Adrenal gland (tissue), 12 donors: ENCODE measurements around the gene EFR3B. TPM values are rescaled to one million over a fixed set of nuclear protein-coding genes. Genes with fewer than 3 reads are reported as not detected.
"Not testable (repeated sequence)": the region's sequence is repeated elsewhere in the genome, so short reads cannot be mapped to it uniquely, and the experiment has no call there.

Source experiments
- DNase-seq, 7 donors: peaks; one replicate each; pipeline ENCODE4 v3.0.0-alpha.2; 2019 to 2020
- H3K27ac ChIP-seq, 5 donors: fragments of 200-600 bp; sonication (generic) in 4 of 5; 1 replicate in 3 of 5; 2 replicates in 2 of 5; pipeline versions ENCODE4 v1.5.1 to v1.8.0; 2016 to 2020; ENCODE audit warnings: mild to moderate bottlenecking in 1 of 5
- H3K27me3 ChIP-seq: fragments of 200-600 bp; 2 replicates; pipeline ENCODE4 v1.8.0; 2021
- H3K36me3 ChIP-seq, 2 donors: fragments of 200-600 bp; replicated peaks in 1 of 2; 1 replicate in 1 of 2; 2 replicates in 1 of 2; pipeline versions ENCODE4 v1.5.1 to v1.8.0; 2018 to 2022
- H3K4me1 ChIP-seq, 2 donors: fragments of 200-600 bp; replicated peaks in 1 of 2; 1 replicate in 1 of 2; 2 replicates in 1 of 2; pipeline versions ENCODE4 v1.5.1 to v1.8.0; 2018 to 2021
- H3K4me3 ChIP-seq, 4 donors: fragments of 200-600 bp; sonication (generic) in 3 of 4; one replicate each; pipeline ENCODE4 v1.5.1; 2016 to 2018
- H3K9me3 ChIP-seq, 3 donors: fragments of 200-600 bp; sonication (generic) in 1 of 3; replicated peaks in 1 of 3; 1 replicate in 2 of 3; 2 replicates in 1 of 3; pipeline versions ENCODE4 v1.5.1 to v1.8.0; 2016 to 2021
- CTCF ChIP-seq, 6 experiments: fragments of 450-650 bp in 4 of 6; fragments of 200-600 bp in 2 of 6; sonication (generic) in 1 of 6; IDR thresholded peaks; 1 replicate in 5 of 6; 2 replicates in 1 of 6; pipeline versions ENCODE4 v1.5.1 to v1.8.0; 2016 to 2021; ENCODE audit warnings: antibody characterized with exemption in 6 of 6, mild to moderate bottlenecking in 2 of 6, moderate library complexity in 1 of 6
- POLR2A ChIP-seq, 2 donors: fragments of 450-650 bp; IDR thresholded peaks; one replicate each; pipeline ENCODE4 v1.6.1; 2017; ENCODE audit warnings: antibody characterized with exemption in 2 of 2, mild to moderate bottlenecking in 2 of 2, moderate library complexity in 1 of 2
- WGBS, 4 donors: extraction: QIAGEN DNeasy Blood & Tissue Kit in 2 of 4; methylation state at CpG; one replicate each; pipeline versions ENCODE4 v1.1.5 to v1.1.7; 2013 to 2017; 5-methylcytosine and 5-hydroxymethylcytosine counted together
- intact Hi-C, 2 donors: fragments of 100-400 bp; cut with DNase I; formaldehyde crosslinking; loops; one replicate each; pipeline versions ENCODE4 v1.14.1 to v1.15.0; 2022 to 2023
- polyA plus RNA-seq, 3 donors: library from polyadenylated mRNA; stranded (reverse); fragments of 200-250 nt in 2 of 3; fragments of 350-450 nt in 1 of 3; fragmentation: Illumina TruSeq in 1 of 3; extraction: RNeasy Lipid Tissue Mini Kit (QIAGEN cat#74804) in 1 of 3; gene quantifications; one replicate each; pipeline ENCODE4 v1.2.3, GENCODE V29; 2013 to 2014
- total RNA-seq, 9 donors: library from RNA; depleted of rRNA in 4 of 9; stranded (reverse); fragments of >200 nt in 4 of 9; fragments of 120-200 nt in 1 of 9; fragmentation: NEBNext Ultra II Directional in 1 of 9; extraction: Animal tissue kit (Norgen Biotek cat#: 25700) in 1 of 9; gene quantifications; one replicate each; pipeline versions ENCODE4 v1.1.0 to v1.2.4, GENCODE V29; 2013 to 2023
- donor health status: healthy with polysubstance abuse.
- donor health status: Bipolar disorder and iron deficiency.
- donor health status: DM: yes; HTN: yes; CAD: no.
- donor health status: DM: no; HTN: no; CAD: no.
- donor health status: DM: no; HTN: no; CAD: no.
- donor health status: DM: yes; HTN: yes; CAD: no.

EFR3B gene
- total and polyA plus RNA-seq, 12 donors, result 0.84 to 18.5 (median 2.4) TPM

GRCh38 chr2:25149646-25150045 lies 107.8 kb downstream of the EFR3B start:
- Histone ChIP-seq H3K9me3 (no peaks in the 10 kb centered on the region), H3K27me3 (no peaks in the 10 kb centered on the region), H3K36me3 (no peaks in the 10 kb centered on the region), H3K27ac (no peak overlapping the region), H3K4me1 (no peaks in the 10 kb centered on the region), H3K4me3 (no peak overlapping the region)
- WGBS, 4 donors, result 93 to 100% (median 95%) methylated on average over 2 to 6 of the region's 6 CpGs
- TF ChIP-seq CTCF (IDR thresholded peaks at IDR 0.05) (no peak), POLR2A (IDR thresholded peaks at IDR 0.05) (no peak)
- intact Hi-C loops, result no loop called here
- no peak for DNase-seq

- H3K4me1 ChIP-seq, H3K27me3 ChIP-seq, H3K9me3 ChIP-seq, DNase-seq, H3K4me3 ChIP-seq, H3K27ac ChIP-seq, intact Hi-C loops, H3K36me3 ChIP-seq: not testable (repeated sequence)
- WGBS, 4 donors, result 88 to 92% (median 91%) methylated on average over 5 of the region's 5 CpGs
These were observed 109.1 kb downstream of the EFR3B start for GRCh38 chr2:25150993-25151392.

- no peaks in the 10 kb centered on the region for H3K4me1 ChIP-seq
- no peak for DNase-seq
- H3K27me3 ChIP-seq, result no peaks in the 10 kb centered on the region
- H3K9me3 ChIP-seq, result no peaks in the 10 kb centered on the region
- intact Hi-C loops, result no loop called here
- H3K27ac ChIP-seq, result no peak overlapping the region
- TF ChIP-seq POLR2A (IDR thresholded peaks at IDR 0.05), result no peak
- no peak for TF ChIP-seq CTCF (IDR thresholded peaks at IDR 0.05)
- H3K4me3 ChIP-seq, result no peak overlapping the region
- H3K36me3 ChIP-seq, result no peaks in the 10 kb centered on the region
- whole genome bisulfite sequencing, 4 donors, result 92 to 95% (median 93%) methylated on average over 4 to 12 of the region's 12 CpGs
These were observed 109.8 kb downstream of the EFR3B start for GRCh38 chr2:25151718-25152117.

GRCh38 chr2:25155401-25155800 lies 113.5 kb downstream of the EFR3B start:
- H3K27me3 ChIP-seq, result no peaks in the 10 kb centered on the region
- no peaks in the 10 kb centered on the region for H3K36me3 ChIP-seq
- no peaks in the 10 kb centered on the region for H3K9me3 ChIP-seq
- WGBS, 4 donors, result 84 to 92% (median 86%) methylated on average over 10 of the region's 10 CpGs
- no peaks in the 10 kb centered on the region for H3K4me1 ChIP-seq
- no peak overlapping the region for H3K4me3 ChIP-seq
- intact Hi-C loops, result no loop called here
- TF ChIP-seq CTCF (IDR thresholded peaks at IDR 0.05) (no peak), POLR2A (IDR thresholded peaks at IDR 0.05) (no peak)
- no peak overlapping the region for H3K27ac ChIP-seq
- no peak for DNase-seq

- no peak for TF ChIP-seq POLR2A (IDR thresholded peaks at IDR 0.05)
- TF ChIP-seq CTCF (IDR thresholded peaks at IDR 0.05), result no peak
- WGBS, 4 donors, result 93 to 97% (median 94%) methylated on average over 9 to 11 of the region's 11 CpGs
- DNase-seq, result no peak
These were observed 116.4 kb downstream of the EFR3B start for GRCh38 chr2:25158096-25158852.

More at GRCh38 chr2:25158096-25158852, 116.4 kb downstream of the EFR3B start:
- Histone ChIP-seq H3K36me3 (no peaks in the 10 kb centered on the region), H3K4me1 (no peaks in the 10 kb centered on the region), H3K4me3 (no peak overlapping the region), H3K27ac (no peak overlapping the region), H3K9me3 (no peaks in the 10 kb centered on the region), H3K27me3 (no peaks in the 10 kb centered on the region)
- intact Hi-C loops, result no loop called here
